Right kidney (tissue), 1 donor: Measurements from ENCODE around the gene SFSWAP.

Experiments used
- DNase-seq: peaks from one replicate; pipeline ENCODE4 v3.0.0-alpha.2; 2016

The SFSWAP gene

DNA sequence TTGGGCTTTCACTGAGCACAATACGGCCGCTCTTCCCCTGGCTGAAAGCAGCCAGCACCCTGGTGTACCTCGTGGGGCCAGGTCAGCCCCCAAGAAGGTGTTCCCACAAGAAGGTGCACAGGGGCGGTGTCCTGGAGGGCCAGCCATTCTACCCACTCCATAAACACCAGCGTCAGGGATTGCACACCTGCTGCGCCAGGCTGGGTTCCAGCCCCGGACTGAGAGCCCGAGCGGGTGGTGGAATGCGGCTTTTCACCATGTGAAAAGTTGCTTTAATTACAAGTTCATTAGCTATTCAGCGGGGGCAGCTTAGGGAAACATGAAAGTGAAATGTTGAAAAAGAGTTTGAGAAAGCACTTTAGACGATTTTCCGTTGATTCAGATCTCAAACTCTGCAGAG is 99.8 kb downstream of the SFSWAP start:
- no peak for DNase-seq

DNA sequence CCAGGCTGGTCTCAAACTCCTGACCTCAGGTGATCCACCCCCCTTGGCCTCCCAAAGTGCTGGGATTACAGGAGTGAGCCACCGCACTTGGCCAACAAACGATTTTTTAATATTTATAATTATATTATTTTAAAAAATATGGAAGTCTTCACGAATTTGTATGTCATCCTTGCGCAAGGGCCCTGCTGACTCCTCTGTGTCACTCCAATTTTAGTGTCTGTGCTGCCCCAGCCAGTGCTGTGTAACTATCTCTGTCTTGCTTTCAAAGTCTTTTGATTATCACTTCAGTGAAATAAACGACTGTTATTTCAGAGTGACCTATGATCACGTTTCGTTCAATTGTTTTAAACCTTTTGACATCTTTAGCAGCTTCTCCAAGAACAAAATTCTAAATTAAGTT is 104.2 kb downstream of the SFSWAP start:
- no peak for DNase-seq

DNA sequence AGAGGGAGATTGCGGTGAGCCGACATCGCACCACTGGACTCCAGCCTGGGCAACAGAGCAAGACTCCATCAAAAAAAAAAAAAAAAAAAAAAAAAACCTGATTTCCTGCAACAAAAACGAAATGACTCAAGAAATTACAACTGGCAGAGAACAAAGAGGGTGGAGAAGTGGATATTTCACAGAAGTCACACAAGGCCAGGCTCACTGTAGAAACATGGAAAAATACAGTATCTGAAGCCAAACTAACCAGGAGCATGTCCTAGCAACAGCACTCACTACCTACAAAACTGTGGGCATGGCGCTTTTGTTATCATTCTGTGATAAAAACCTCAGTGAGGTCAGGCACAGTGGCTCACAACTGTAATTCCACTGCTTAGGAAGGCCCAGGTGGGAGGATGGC is 105.6 kb downstream of the SFSWAP start:
- no peak for DNase-seq

DNA sequence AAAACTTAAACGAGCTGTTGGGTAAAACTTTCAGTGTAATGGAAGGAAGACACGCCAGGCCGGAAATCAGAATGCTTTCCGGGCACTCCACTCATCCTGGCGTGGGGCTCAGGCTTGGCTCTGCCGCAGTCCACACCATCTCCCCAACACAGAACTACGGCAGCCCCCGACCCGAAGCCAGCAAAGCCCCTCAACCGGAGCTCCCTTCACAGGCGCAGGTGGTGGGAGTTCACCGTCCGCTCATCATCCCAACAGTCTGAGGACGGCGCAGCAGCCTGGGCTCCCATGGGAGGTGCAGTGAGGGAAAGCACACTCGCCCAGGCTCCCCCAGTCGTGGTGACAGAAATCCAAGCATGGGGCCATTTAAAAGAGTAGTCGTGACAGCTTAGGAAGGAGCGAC is 106.4 kb downstream of the SFSWAP start:
- no peak for DNase-seq

DNA sequence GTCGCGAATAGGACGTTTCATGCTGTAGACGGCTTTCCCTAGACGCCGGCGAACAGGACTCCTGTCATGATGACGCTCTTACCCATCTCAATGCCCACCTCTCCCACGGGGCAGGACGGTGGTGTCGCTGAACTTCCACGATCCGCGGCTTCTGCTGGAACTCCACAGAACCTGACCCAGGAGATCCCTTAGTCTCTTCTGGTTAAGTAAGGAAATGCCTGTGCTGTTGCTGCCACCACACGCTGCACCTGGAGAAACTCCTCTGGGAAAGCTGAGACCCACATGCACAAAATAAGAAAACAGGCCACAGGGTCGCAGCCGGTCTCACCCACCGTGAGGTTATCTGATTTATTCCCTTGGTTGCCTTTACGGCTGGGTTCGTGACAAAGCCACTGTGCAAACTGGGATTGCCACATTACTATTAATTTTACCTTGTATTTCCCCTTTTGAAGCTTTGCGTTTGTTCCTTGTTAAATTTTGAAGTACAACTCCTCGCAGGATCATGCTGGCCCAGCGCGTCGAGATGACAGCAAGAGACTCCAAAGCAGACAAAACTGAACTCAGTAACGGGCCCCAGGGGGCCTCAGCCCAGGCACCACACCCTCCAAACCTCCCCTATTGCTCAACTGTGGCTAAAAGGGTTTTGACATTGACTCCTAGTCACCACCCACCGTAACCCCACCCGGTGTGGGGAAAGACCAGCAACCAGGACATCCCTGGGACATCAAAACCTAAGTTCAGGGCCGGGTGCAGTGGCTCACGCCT is 108.1 kb downstream of the SFSWAP start:
- no peak for DNase-seq

DNA sequence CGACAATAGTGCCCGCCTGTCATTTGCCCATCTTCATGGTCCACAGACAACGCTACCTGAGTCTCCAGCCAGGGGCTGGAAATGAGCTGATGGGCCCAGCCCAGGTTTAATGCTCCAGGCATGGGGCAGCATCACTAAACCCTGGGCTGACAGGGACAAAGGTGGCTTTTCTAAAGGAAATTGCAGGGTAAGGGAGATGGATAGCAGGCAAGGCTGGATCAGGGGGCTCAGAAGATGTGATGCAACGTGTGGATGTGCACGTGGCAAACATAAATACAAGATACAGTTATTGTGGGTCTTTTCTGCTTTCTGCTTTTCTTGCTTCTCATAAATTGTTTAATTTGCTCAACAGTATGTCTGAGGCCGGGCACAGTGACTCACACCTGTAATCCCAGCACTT is 113.6 kb downstream of the SFSWAP start:
- DNase-seq: no peak

DNA sequence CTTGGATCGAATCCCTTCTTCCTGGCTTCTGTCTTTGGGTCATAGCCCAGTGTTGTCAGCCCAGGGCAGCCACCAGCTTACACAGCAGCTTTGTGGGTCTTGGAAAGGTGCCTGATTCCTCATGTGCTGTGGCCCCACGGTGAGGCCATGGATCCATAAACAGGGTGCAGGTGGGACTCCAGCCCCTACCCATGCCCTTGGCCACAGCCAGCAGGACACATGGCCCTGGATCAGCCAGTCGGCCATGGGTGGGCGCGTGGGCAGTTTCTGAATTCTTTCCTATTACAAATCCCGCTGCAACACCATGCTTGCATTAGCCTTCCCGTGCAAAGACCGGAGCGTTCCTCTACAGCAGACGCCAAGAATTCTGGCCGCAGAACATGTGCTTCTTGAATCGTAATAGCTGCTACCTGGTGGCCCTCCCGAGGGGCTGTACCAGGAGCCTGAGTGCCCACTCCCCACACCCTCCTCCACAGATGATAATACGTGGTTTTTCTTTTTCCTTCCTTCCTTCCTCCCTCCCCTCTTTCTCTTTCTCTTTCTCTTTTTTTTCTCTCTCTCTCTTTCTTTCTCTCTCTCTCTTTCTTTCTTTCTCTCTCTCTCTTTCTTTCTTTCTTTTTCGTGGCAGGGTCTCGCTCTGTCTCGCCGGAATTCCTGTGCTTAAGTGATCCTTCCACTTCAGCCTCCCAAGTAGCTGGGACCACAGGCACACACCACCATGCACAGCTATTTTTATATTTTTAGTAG is 114.4 kb downstream of the SFSWAP start:
- no peak for DNase-seq

DNA sequence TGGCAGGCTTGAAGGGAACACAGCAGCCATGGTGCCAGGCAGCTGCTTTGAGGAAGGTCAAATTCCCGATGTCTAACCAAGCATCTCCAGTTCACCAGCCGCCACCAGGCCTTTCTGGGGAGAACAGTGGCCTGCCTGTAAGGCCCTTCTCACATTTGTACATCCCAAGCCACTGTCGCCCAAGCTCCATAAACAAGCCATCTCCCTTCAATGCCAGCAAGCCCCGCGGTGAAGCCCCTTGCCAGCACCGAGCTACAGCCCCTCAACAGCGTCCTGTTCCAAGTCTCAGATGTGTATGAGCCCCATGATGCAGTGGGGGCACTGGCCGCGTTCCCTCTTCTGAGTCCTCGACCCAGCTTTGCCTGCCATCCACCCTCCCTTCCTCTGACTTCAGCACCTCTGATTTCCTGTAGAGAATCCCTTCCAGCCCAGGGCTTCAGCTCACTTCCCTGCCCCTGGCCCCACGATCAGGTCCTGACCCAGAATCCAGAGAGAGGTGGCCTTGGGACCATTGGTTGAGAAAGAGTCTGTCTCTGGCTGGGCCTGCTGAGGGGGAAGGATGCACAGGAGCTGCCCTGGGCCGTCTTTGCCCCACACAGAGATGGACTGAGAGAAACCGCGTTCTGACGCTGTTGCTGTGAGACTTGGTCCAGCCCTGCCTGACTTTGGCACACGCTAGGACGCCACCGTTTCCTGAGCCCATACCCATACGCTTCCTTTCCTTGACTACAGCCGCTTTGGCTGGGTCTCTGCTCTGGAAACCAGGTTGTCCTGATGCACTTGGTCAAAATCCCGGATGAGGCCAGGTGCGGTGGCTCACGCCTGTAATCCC is 115.4 kb downstream of the SFSWAP start:
- no peak for DNase-seq

DNA sequence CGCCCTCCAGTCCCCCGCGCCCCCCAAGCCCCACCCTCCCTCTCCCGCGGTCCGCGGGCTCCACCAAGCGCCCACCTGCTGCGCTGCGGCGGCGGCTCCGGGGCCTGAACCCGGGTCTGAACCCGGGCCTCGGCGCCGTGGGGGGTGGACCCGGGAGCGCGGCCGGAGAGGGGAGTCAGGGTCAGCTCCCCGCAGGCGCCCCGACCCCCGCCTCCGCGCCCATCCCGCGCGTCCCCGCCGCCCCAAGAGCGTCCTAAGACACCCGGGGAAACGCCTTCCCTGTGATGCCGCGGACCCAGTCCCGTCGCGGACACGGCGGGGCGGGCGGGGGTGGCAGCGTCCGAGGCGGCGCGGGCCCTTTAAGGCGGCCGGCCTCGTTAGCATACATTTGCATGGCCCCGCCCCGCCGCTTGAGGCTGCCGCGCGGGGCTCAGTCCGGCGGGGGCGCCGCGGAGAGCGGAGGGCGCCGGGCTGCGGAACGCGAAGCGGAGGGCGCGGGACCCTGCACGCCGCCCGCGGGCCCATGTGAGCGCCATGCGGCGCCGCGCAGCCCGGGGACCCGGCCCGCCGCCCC is 117.2 kb downstream of the SFSWAP start, which contains the start of gene MMP17:
TSS of gene MMP17 (plus strand) at position 433 of the 574 bp plus-strand sequence. CDS start at position 535, 102 bp downstream.
- DNase-seq: no peak

DNA sequence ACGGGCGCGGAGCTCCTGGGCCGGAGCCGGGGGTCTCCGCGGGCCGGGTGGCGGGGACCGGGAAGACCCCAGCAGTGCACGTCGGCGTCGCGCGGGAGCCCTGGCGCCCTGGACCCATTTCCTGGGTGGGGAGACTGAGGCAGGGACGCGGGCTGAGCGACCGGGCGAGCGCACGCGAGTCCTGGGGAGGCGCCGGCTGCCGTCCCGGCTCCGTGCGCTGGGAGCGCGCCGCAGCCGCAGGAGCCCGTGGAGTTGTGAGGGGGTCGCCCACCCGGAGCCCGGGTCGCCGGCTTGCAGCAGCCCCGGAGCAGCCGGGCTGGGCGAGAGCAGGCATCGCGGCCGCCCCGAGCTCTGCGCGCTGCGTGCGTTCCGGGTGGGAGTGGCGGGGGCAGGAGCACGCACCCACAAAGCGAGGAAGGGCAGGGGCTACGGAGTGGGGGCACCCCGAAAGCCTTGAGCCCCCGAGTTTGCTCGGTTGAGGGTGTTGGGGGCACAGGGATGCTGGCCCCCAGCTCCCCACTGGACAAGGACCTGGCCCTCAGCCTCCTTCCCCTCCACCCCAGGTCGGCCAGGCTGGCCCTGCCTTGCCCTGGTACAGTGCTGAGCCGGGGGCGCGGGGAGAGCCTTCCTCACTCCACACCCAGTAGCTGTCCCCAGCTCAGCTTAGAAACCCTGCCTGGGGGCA is 117.9 kb downstream of the SFSWAP start:
- DNase-seq: peak; percentile 49

DNA sequence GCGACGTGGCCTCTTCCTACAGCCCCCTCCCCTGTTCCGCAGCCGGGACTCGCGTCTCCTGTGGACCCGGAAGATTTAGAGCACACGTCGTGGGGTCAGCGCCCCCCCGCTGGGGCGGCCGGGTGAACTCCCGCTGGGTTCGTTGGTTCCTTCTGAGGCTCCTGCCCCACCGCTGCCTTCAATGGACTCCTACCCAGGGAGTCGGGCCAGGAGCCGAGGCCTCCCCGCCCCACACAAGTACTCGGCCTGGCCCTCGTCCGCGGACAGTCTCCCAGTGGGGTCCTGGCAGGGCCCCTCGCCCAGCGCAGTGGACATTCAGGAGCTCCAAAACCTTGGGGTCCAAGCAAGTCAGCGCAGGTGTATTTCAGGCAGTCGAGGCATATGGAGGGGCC is 118.5 kb downstream of the SFSWAP start:
- DNase-seq: peak; percentile 63

DNA sequence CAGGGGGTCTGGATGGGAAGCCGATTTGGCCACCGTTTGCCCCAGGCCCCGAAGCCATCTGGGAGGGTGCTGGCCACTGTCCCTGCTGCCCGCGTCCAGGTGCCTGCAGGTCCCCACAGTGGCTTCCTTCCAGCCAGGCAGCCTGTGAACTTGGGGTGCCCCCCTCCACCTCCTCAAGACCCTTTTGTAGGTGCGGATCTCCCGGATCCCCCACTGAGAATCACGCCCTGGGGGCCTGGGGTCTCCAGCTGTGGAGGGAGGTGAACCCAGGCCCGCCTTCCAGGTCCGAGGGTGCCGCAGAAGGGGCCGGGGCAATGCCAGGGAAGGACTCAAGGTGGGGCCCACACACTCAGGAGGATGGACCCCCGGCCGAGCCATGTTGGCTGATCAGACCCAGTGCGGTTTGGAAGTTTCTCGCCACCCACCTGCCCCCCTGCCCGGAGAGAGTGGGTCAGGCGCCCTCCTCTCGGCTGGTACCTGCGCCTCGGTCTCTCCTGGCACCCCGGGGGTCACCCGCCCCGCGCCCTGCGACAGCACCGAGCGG is 119.0 kb downstream of the SFSWAP start:
- peak; percentile 61 for DNase-seq

DNA sequence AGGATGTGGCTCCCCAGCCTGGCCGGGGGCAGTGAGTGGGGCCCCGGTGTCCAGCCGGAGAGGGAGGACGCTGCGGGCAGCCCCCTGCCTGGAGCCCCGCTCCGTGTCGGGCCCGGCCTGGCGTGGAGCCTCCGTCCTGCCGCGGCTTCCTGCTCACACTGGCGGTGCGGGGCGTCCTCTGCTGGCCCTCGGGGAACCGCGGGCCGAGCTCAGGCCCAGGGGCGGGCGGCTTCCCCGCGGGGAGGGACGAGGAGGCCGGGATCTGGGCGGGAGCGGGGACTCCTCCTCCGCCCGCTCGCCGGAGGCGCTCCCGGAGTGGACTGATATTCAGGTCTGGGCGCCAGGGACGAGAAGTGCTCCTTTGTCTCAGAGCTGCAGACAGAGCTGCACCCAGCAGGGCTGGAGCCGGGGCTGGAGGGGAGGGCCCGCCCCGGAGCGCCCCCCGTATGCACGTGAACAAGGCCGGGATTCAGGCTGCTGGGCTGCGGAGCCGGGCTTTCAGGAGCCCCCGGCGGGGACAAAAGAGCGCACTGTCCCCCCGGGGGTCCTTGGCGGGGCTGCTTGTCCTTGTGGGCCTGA is 119.5 kb downstream of the SFSWAP start:
- DNase-seq: peak; percentile 82

DNA sequence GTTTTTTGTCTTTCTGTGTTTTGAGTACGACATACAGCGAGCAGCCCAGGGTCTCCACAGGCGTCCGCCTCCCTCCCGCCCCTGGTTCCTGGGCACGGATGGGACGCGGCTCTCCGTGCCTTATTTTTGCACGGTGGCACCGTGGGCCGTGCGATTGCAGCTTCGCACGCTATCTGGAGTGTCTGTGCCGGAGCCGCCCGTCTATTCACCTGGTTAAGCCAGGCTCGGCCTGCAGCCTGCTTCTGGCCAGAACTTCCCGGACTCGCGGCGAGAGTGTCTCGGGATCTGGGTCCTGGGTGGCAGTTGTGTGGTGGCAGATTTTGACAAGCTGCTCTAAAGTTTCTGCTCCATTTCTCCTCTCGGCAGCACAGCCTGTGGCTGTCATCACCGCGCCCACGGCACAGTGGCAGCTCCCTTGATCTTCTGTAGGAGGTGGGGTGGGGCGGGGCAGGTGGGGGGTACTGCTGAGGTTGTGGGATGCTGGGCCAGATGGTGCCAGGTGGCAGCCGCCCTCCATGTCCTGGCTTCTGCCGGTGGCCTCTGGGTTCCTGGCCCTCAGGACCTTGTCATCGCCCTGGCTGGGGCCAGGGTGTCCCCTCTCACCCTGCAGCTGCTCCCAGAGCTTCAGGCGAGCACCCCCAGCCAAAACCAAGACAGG is 120.2 kb downstream of the SFSWAP start:
- no peak for DNase-seq

DNA sequence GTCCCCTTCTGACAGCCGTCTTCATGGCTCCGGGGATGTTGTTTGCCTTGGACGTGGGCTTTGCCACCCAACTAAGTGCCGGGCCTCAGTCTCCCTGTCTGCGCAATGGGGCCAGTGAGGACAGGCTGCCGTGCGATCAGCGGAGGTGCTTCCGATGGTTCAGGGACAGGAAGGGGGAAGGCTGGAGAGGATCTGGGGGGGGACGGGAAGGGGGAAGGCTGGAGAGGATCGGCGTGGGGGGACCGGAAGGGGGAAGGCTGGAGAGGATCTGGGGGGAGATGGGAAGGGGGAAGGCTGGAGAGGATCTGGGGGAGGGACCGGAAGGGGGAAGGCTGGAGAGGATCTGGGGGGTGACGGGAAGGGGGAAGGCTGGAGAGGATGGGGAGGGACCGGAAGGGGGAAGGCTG is 120.7 kb downstream of the SFSWAP start:
- DNase-seq: no peak

DNA sequence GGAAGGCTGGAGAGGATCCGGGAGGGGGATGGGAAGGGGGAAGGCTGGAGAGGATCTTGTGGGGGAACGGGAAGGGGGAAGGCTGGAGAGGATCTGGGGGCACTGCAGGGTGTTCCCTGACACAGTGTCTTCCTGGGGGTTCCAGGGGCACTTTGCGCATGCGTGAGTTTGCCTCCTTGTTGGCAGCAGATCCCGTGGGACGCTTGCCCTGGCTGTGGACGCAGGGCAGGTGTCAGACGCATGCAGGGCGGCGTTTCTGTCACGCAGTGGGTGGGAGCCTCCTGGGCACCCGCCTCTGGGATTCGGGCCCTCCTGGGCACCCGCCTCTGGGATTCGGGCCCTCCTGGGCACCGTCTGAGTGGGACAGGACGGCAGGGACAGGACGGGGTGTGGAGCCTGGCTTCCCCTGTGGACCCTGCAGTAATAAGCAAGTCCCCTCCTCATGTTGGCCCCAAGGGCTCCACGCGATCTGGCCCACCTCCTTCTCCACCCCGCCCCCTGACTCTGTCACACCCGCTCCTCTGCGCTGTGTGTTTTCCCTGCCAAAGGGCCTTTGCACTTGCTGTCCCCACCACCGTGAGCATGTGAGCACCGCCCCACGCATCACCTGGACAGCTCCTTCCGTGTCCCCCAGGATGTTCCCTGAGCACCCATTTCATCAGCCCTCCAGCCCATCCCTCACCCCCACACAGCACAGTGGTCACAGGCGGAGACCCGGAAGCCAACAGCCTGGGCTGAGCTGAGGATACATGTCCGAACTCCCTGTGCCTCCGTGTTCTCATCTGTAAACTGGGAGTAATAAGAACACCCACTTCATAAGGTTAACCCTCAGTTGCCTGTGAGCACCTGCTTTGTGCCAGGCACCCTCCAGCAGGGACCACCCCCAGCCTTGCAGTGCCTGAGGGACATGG is 121.7 kb downstream of the SFSWAP start:
- no peak for DNase-seq

DNA sequence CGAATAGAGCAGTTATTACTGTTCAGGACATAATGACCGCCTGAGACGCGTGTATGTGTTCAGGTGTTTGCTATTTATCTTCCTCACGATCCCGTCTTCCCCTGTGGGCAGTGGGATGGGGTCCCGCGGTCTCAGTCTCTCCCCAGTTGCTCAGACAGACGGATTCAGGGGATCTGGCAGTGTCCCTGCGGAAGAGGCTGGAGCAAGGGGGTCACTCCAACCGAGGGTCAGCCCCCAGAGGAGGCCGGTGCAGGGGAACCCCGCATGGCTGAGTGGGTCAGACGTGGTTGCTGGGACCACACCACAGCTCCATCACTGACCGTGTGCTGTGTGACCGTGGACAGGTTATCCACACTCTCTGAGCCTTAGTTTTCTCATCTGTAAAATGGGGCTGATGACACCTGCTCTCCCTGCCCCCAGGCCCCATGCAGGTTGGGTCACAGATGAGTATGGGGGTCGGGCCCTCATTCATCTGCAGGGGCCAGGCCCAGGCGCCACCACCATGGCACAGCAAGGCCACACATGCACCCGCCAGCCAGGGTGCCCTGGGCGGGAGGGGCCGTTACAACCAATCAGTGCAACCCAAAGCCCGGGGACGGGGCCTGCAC is 122.5 kb downstream of the SFSWAP start:
- no peak for DNase-seq

DNA sequence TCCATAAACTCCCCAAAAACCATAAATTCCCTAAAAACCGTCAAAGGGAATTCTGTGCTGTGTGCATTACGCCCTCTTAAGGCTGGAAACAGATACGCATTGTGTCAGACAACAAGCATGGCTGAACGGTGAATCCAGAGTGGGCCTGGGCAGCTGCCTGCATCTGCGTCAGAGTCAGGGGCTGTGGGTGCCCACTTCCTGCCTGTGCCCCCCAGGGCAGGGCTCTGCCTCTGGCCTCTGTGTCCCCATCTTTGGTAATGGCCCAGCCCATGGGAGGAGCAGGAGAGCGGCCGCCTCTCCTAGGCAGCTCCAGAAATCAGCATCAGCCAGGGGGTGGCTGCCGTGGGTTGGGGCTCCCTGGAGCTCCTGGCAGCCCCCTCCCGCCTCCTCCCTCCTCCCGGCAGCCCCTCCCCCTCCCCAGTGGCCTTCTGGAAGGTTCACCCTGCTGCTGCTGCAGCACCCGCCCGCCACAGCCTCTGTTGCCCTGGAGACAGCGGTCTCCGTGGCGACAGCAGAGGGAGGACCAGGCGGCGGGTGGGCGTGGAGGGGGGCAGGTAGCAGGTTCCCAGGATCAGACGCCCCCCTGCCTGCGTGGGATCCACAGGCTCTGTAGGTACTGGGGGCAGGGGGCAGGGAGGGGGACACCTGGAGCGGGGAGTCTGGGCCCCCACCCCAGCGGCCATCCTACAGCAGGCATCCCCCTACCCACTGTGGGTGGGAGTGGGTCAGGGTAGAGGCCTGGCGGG is 123.2 kb downstream of the SFSWAP start:
- DNase-seq: no peak
